ENCODE results near the gene NPEPL1. TPM values are rescaled to one million over a fixed set of nuclear protein-coding genes. Genes with fewer than 3 reads are reported as not detected.

NPEPL1 gene
- total and polyA plus RNA-seq, 11 donors = 18.1 to 33.4 (median 30.1) TPM

DNA sequence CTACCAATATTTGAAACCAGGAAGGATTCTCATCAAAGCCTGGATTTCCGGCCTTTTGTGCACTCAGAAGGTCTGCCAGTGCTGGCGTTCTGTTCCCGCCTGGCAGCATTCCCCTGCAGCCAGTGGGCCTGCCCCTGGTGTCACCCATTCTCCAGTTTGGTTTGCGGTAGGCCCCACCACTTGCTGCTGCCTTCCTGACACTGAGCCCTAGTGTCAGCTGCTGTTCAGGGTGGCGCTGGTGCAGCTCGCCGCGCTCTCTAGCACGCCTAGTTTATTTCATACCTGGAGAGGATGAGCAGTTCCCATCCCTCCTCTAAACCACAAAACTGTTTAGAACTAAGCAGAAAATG, 9.5 kb downstream of the NPEPL1 start:
- DNase-seq (no peak), ATAC-seq (no peak)
- 89 to 96% (median 91%) methylated on average over 9 of the region's 9 CpGs for WGBS, 4 donors
- no peak overlapping the region for H3K4me3 ChIP-seq
- H3K9me3 ChIP-seq = no peaks in the 10 kb centered on the region
- no peaks in the 10 kb centered on the region for H3K27me3 ChIP-seq
- H3K4me1 ChIP-seq = no peaks in the 10 kb centered on the region
- H3K36me3 ChIP-seq = peaks cover 0 to 92% (median 74%) of the 10 kb centered on the region in 9 donors
- TF ChIP-seq, protein P1, sequence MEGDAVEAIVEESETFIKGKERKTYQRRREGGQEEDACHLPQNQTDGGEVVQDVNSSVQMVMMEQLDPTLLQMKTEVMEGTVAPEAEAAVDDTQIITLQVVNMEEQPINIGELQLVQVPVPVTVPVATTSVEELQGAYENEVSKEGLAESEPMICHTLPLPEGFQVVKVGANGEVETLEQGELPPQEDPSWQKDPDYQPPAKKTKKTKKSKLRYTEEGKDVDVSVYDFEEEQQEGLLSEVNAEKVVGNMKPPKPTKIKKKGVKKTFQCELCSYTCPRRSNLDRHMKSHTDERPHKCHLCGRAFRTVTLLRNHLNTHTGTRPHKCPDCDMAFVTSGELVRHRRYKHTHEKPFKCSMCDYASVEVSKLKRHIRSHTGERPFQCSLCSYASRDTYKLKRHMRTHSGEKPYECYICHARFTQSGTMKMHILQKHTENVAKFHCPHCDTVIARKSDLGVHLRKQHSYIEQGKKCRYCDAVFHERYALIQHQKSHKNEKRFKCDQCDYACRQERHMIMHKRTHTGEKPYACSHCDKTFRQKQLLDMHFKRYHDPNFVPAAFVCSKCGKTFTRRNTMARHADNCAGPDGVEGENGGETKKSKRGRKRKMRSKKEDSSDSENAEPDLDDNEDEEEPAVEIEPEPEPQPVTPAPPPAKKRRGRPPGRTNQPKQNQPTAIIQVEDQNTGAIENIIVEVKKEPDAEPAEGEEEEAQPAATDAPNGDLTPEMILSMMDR (IDR thresholded peaks at IDR 0.05) = no peak
- no peak for TF ChIP-seq POLR2A (IDR thresholded peaks at IDR 0.05)
- no peak overlapping the region for H3K27ac ChIP-seq
- intact Hi-C loops (cut with DNase I) = no loop called here

DNA sequence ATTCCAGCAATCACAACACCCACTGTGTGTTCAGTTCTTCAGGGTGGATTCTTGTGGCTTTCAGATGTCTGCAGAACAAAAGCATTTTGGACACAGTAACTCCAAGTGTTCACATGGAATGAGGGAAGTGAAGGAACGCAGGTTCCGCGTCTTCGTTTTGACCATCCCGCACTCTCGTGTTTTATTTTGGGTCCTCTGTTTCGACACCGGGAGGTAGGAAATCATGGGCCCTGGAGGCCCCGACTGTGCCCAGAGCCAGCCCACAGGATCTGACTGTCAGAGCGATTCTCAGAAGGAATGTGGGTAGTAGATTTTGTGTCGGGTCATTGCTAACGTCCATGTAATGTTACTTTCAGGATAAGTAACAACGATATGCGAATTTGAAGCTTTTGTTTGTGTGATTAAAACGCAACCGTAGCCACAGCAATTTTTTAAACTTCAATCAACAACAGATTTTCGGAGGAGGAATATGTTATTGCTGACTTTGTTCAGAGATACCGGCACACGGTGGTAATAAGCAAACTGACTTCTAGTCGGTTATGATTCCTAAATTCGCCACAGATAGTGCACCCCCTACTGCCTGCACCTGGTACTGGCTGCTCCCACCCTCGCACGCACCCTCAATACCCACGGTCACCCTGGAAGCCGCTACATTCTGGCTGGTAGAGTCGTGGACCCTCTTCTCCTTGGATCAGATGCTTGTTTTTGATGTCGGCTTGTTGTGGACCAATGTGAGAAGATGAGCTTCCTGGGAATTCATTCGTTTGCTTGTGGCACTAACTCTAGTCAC, 10.5 kb downstream of the NPEPL1 start:
- WGBS, 4 donors = 90 to 96% (median 92%) methylated on average over 28 of the region's 28 CpGs
- intact Hi-C loops (cut with DNase I) = no loop called here
- Histone ChIP-seq H3K27me3 (no peaks in the 10 kb centered on the region), H3K27ac (no peak overlapping the region), H3K36me3 (peaks cover 0 to 86% (median 69%) of the 10 kb centered on the region in 9 donors), H3K9me3 (no peaks in the 10 kb centered on the region), H3K4me1 (no peaks in the 10 kb centered on the region), H3K4me3 (no peak overlapping the region)
- DNase-seq (no peak), ATAC-seq (no peak)
- TF ChIP-seq, protein P1 (IDR thresholded peaks at IDR 0.05) = peak in 4 of 12 donors; percentile 7 to 17 (median 10)
- TF ChIP-seq POLR2A (IDR thresholded peaks at IDR 0.05) = no peak

DNA sequence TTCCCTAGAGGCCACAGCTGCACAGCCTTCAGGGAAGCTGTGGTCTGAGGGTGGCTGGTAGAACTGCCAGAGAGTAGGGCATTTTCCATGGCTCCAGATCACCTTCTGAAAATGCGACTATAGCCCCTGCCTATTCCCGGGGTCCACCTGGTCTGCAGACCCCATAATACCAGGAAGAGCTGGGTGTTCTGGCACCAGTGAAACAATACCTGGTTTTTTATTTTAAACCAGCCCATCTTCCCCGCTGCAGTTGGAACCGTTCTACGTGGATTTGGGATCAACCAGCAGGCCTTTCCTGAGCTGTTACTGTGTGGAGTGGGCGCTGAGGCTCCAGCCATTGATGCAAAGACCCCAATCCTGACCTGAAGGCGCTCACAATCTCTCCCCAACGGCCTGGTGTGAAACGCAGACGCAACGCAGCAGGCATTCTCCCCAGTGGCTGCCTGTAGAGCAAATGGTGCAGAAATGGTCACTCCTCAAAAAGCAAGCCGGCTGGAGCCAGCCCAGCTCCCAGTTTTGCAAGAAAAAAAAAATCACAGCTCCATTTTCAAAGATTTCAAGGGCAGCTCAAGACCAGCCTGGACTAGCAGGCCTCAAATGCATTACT, 11.3 kb downstream of the NPEPL1 start:
- no peak for TF ChIP-seq POLR2A (IDR thresholded peaks at IDR 0.05)
- TF ChIP-seq, protein P1 (IDR thresholded peaks at IDR 0.05) = no peak
- WGBS, 4 donors = 91 to 96% (median 93%) methylated on average over 12 of the region's 12 CpGs
- Histone ChIP-seq H3K4me1 (no peaks in the 10 kb centered on the region), H3K9me3 (no peaks in the 10 kb centered on the region), H3K27ac (no peak overlapping the region), H3K36me3 (peaks cover 0 to 79% (median 64%) of the 10 kb centered on the region in 9 donors), H3K4me3 (no peak overlapping the region), H3K27me3 (no peaks in the 10 kb centered on the region)
- ATAC-seq (no peak), DNase-seq (no peak)
- intact Hi-C loops (cut with DNase I) = no loop called here

DNA sequence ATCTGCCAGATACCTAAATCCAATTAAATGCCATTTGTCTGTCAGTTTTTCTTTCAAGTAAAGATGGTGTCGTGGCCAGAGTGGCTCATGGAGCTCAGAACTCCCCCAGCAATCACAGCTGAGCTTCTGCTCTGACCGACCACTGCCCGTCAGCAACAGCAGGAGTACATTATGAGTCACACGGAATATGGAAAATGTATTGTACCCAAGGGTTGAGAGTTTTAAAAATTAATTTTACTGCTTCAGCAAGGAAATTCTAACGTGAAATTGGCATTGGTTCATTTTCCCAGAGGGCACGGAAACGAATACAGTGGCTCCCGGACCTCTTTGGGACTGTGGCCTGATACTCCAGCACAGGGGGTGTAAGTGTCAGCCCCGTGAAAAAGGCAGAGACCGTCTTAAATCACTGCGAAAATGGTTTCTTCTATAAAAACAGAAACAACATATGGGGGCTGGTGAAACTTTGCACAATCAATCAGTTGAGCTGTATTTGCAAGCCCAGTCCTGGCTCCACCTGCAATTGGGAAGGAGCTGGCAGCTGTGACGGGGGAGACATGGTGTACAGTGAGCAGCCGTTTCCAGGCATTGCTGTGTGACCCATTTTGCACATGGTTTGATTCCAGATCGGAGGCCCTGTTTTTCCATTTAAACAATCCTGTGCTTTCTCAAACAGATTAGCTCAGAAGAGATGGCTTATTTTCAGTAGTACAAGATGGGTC, 12.8 kb downstream of the NPEPL1 start:
- 87 to 92% (median 90%) methylated on average over 14 of the region's 14 CpGs for WGBS, 4 donors
- TF ChIP-seq, protein P1 (IDR thresholded peaks at IDR 0.05) = no peak
- no peak for TF ChIP-seq POLR2A (IDR thresholded peaks at IDR 0.05)
- H3K9me3 ChIP-seq = no peaks in the 10 kb centered on the region

More for the DNA sequence above, 12.8 kb downstream of the NPEPL1 start:
- no peaks in the 10 kb centered on the region for H3K27me3 ChIP-seq
- H3K4me1 ChIP-seq = no peaks in the 10 kb centered on the region
- peak in 1 of 5 donors; percentile 18 for DNase-seq
- ATAC-seq = no peak
- intact Hi-C loops (cut with DNase I) = no loop called here
- no peak overlapping the region for H3K4me3 ChIP-seq
- H3K36me3 ChIP-seq = peaks cover 0 to 71% (median 54%) of the 10 kb centered on the region in 9 donors
- no peak overlapping the region for H3K27ac ChIP-seq
